HG03045 (cell line): ENCODE results near the gene WWOX.

ENCODE experiments used
- ATAC-seq: cut with Tn5 transposase; IDR thresholded peaks from one replicate; pipeline ENCODE4 v1.9.1; 2021; ENCODE audit warnings: mild to moderate bottlenecking, moderate library complexity; ENCODE audit not compliant: unreplicated experiment

Gene WWOX

GRCh38 chr16:78430281-78430680 is 330.8 kb downstream of the WWOX start:
- ATAC-seq, result no peak

DNA sequence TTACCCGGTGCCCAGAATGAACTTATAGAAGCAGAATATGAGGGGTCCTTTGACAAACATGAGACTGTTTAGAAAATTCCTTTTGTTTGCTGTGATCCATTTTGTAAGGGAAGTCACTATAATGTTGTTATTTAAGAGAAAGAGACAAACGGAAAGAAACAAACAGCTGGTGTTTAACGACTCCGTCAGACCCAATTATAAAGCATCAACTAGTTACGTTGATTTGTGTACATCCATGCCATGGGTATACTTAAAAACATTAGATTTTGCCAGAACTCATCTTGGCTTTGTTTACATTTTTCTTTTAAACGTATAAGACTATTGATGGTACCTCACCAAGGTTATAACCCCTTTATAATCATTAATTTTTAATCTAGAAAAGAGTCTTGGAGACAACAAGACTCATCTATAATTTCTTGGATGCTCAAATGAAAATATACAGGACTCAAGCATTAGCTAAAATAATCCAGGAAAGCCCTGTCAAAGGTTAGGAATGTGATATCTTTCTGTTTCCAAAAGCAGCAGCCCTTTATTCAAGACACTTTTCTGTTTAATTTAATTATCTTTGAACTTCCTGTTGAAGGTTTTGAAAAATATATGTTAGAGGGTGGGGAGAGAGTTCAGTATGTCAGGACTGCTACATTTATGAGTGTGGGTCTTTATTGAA is 331.7 kb downstream of the WWOX start:
- ATAC-seq, result no peak

DNA sequence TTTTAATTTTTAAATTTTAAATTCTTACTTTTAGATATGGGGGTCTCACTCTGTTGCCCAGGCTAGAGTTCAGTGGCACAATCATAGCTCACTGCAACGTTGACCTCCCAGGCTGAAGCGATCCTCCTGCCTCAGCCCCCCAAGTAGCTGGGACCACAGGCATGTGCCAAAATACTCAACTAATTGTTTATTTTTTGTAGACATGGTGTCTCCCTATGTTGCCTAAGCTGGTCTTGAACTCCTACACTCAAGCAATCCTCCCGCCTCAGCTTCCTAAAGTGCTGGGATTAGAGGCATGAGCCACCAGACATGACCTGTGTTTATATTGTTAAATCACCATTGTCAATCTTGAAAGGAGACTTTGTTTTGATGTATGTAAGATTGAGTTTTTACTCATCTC is 332.2 kb downstream of the WWOX start:
- no peak for ATAC-seq

DNA sequence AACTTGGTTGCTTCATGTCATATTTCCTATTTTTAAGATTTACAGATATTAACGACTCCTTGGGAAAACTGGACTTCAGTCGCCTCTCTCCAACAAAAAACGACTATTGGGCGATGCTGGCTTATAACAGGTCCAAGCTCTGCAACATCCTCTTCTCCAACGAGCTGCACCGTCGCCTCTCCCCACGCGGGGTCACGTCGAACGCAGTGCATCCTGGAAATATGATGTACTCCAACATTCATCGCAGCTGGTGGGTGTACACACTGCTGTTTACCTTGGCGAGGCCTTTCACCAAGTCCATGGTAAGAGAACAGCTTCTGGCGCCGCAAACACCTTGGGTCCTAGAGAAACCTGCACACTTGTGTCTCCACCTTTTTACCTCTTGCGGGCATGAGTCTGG is 333.0 kb downstream of the WWOX start:
- no peak for ATAC-seq

GRCh38 chr16:78433116-78433515 is 333.7 kb downstream of the WWOX start:
- no peak for ATAC-seq

GRCh38 chr16:78434401-78434800 is 334.9 kb downstream of the WWOX start:
- no peak for ATAC-seq

DNA sequence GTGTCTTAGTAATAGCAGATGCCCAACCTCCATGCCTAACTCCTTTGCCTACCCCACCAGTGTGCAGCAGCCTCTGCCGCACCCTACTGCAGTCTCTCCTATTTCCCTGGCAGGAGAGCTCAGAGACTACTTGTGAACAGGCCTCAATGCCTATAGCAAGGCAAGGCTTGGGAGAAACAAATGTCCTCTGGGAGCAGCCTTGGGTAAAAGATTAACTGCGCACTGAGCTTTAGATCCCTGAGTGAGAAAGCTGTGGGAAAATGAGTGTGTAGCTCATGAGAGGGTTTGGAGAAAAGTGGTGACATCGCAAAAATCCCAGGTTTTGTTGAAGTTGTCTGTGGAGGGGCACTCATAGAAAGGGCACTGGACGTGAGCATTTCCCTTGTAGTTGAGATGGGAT is 335.8 kb downstream of the WWOX start:
- no peak for ATAC-seq

DNA sequence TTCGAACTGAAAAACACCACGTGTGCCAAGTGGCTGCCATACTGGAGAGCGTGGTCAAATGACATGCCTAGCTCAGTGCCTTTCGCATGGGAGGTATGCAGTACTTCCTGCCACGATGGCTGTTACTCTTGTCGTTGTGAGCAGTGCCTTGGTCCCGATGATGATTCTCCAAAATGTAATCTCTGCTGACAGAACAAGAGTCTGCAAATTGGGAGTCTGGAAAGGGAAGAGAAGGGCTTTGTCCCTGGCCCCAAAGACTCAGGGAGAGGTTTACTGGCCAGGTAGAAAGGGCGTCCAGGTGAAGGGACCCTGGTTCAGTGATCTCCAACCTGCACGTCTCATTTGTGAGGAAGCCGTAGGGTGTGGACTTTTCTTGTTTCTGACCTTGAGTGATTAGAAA is 336.6 kb downstream of the WWOX start:
- no peak for ATAC-seq

DNA sequence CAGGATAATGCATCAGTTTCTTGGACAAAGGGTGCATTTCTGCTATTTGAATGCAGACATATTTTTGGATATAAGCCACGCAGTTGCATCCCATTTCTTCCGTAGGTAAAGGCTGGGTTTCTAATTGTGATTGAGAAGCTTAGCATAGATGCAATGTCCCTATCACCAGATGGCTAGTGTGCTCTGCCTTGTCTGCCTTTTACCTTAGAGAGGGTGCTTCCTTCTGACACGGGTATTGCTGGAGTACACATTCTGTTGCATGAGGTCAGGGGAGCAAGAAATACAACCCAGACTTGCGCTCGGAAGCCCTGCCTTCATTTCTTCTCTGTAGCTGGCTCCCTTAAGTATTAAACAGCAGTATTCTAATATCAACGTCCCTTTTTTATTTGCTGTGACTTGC is 337.4 kb downstream of the WWOX start:
- ATAC-seq, result no peak

DNA sequence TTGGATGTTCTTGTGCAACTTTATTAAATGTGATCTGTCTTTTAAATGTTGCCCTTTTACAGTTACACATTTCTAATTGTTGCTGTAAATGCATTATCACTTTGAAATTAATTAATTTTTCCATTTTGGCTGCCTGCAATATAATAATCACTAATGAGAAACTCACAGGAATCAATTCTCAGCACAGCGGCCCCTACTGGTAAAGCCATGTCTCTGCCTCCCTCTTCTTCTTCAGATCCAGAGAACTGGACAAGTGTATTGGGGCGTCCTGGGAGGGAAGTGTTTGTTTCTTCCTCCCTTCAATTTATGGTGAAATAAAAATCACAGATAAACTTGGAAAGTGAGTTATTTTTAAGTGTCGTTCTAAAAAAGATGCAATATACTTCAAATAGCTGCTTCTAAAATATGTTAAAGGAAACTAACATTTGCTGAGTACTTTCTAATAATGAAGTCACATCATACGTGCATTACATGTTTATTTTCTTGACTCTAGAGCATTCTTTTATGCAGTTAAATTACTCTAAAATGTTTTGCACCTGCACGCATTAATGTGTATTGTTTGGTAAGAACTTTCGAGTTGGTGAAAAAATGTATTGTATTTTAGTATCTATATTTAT is 338.0 kb downstream of the WWOX start:
- ATAC-seq, result no peak

DNA sequence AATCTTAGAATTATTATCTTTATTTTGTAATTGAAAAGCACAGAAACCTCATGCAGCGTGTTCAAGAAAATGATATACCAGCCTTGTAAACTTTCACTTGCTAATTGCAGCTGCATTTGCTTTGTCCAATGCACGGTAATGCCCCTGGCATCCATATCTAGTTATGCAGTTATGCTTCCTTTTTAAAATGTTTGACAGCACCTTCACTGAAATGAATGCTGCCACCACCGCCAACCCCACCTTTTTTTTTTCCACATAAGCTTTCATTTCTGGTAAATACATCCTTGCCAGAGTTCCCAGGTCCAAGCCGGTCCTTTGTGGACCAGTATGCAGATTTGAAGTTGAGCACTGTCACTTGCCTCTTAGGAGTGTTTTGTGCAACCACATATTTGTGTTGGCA is 338.8 kb downstream of the WWOX start:
- no peak for ATAC-seq

DNA sequence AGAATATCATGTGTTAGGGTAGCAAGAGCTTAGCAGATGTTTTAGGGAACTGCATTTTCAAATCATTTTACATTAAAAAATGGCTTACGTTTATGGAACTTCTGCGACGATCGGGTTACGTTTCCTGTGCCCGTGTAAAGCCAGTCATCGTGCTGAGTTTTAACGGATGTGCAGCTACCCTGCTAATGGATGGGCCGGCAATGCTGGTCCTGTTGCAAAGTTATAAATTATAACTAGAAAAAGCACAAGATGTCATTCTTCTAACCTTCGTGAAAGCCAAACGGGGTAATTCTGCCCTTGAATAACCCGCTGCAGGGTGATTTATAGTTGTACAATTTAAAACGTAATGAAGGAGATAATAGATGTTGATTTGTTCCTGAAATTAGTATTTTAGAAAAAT is 339.2 kb downstream of the WWOX start:
- ATAC-seq, result no peak

DNA sequence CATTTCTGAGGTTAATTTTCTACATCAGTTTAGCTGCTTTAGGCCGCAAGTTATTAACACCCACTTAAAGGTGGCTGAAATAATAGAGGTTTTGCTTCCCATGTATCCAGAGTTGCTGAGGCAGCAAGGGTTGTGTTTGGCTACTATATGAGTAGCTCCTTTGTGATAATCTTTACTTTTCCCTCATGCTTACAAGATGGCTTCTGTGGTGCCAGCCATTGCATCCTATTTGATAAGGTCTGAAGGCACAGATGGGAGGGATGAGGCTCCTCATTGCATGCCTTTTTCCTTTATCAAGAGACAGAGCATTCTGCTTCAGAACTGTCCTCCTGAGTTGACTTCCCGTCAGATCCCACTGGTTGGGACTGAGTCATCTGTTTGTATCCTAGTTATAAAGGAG is 340.2 kb downstream of the WWOX start:
- no peak for ATAC-seq

- no peak for ATAC-seq
Measured at GRCh38 chr16:78441298-78441697, 341.8 kb downstream of the WWOX start.

DNA sequence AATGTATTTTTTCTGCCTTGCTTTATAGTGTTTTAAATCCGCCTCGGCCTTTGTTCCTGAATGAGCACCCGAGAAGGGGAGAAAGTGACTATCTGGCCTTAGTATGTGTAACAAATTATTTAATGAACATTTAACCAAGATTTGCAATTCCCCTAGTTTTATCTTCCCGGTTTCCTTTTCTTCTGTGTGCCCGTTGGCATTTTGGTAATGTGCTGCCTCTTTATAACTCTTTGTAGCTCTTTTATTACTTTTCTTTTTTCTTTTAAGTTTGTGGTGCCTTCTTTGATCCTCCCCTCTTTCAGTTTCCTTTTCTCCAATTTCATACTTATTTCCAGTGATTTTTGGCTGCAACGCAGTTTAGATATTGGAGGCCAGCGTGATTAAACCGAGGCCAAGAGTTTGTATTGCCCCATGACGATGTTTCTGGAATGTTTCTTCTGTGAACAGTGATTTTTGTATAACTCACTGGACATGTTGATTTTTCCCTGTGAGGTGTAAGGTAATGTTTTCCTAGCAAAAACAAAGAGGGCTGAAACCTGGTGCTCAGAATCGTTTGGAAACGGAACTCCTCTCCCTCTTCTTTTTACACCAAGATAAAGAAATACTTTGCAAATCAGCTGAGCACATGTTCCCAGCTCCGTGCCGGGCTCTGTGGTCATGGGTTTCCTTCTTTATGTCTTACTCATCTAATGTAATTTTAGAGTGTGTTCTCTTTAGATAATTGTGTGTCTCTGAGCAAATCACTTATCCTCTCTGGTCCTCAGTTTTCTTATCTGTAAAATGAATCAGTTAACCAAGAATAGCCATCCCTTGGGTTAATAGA is 344.3 kb downstream of the WWOX start:
- ATAC-seq, result no peak

DNA sequence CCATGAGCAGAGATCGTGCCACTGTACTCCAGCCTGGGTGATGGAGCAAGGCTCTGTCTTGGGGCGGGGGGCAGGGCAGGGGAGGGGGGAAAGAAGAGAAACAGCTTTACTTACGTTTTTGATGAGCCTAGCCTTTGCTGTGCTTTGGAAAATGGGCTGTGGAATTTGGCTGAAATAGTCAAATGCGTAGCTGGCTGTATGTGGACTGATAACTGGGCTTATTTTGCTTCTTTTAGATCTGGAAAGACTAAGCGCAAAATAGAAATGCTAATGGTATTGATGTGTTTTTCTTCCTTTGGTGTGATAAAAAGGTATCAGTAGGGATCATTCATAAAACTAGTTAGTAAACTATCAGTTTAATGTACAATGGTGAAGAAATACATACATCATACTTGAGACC is 346.4 kb downstream of the WWOX start:
- no peak for ATAC-seq

DNA sequence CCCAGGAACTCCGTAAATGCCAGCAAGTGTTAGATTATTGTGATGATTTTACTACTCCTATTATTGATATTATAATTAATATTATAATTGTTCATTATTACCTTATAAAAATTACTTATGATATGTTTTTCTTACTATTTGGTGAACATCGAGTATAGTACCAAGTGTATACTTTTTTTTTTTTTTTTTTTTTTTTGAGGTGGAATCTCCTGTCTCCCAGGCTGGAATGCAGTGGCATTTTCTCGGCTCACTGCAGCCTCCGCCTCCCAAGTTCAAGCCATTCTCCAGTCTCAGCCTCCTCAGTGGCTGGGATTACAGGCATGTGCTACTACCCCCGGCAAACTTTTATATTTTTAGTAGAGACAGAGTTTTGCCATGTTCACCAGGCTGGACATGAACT is 347.0 kb downstream of the WWOX start:
- ATAC-seq, result no peak

GRCh38 chr16:78446992-78447563 is 347.6 kb downstream of the WWOX start:
- ATAC-seq, result no peak

GRCh38 chr16:78448658-78449271 is 349.3 kb downstream of the WWOX start:
- ATAC-seq, result no peak

GRCh38 chr16:78450255-78450654 is 350.8 kb downstream of the WWOX start:
- ATAC-seq, result no peak

- no peak for ATAC-seq
Measured at GRCh38 chr16:78452025-78452555, 352.6 kb downstream of the WWOX start.
